GM12891 (cell line): ENCODE results near the gene TENT5C.

Source experiments
- PAX5 ChIP-seq: IDR thresholded peaks from 2 replicates; pipeline ENCODE4 v1.6.1; 2011; ENCODE audit warnings: low read length, moderate library complexity, mild to moderate bottlenecking; ENCODE audit not compliant: insufficient read depth, severe bottlenecking
- POLR2A ChIP-seq: IDR thresholded peaks from 2 replicates; pipeline ENCODE4 v1.6.1; 2011; ENCODE audit warnings: low read depth, low read length, control low read depth
- POLR2AphosphoS5 ChIP-seq: IDR thresholded peaks from 2 replicates; pipeline ENCODE4 v1.6.1; 2011; ENCODE audit warnings: low read depth, low read length, control low read depth
- POU2F2 ChIP-seq: IDR thresholded peaks from 2 replicates; pipeline ENCODE4 v1.6.1; 2011; ENCODE audit warnings: low read depth, mild to moderate bottlenecking, control low read depth, low read length, moderate library complexity
- SPI1 ChIP-seq: IDR thresholded peaks from 2 replicates; pipeline ENCODE4 v1.6.1; 2011; ENCODE audit warnings: low read depth, low read length, control low read depth
- TAF1 ChIP-seq: IDR thresholded peaks from 2 replicates; pipeline ENCODE4 v1.6.1; 2011; ENCODE audit warnings: low read depth, low read length, control low read depth

- TF ChIP-seq POLR2A (no peak), POLR2AphosphoS5 (no peak), SPI1 (no peak), TAF1 (no peak), POU2F2 (no peak), PAX5 (no peak)
Observed at GRCh38 chr1:117618450-117619122, 12.7 kb downstream of the TENT5C start.
